ENCODE measurements around the gene SH2D3C. TPM values are rescaled to one million over a fixed set of nuclear protein-coding genes. Genes with fewer than 3 reads are reported as not detected.

Gene SH2D3C
- total and polyA plus RNA-seq, 9 of the 15 experiments (the other 6 are each of a cell fraction or from before 2014, with no cell fraction given) = 0.03 to 1.2 (median 0.22) TPM; not detected in 1

GRCh38 chr9:127791085-127791484 is 12.6 kb upstream of the SH2D3C start:
- Histone ChIP-seq H3K27ac (ENCODE audit: extremely low read depth, low read depth, low read length) (no peak overlapping the region), H3K4me2 (ENCODE audit: insufficient read depth, low read length) (no peak overlapping the region), H3K27me3 (ENCODE audit: control insufficient read depth in 2 of 2, insufficient read depth in 2 of 2, low read length in 2 of 2) (no peaks in the 10 kb centered on the region), H3K9ac (ENCODE audit: insufficient read depth in 1 of 2, low read depth in 2 of 2, low read length in 2 of 2) (no peak overlapping the region), H2AFZ (ENCODE audit: low read depth, low read length) (no peak overlapping the region), H4K20me1 (replicated peaks; ENCODE audit: control insufficient read depth, insufficient read depth, low read length) (peaks cover 29% of the 10 kb centered on the region), H3K4me3 (no peak overlapping the region), H3K79me2 (ENCODE audit: control insufficient read depth, insufficient read depth, low read length) (peaks cover 42% of the 10 kb centered on the region), H3K9me1 (ENCODE audit: control insufficient read depth, insufficient read depth, low read length) (no peaks in the 10 kb centered on the region), H3K9me3 (replicated peaks; ENCODE audit: control insufficient read depth, insufficient read depth, low read depth, low read length) (no peaks in the 10 kb centered on the region), H3K36me3 (ENCODE audit: control insufficient read depth, insufficient read depth, low read length) (peaks cover 65% of the 10 kb centered on the region), H3K4me1 (replicated peaks in 1 of 2; ENCODE audit: control insufficient read depth in 2 of 2, insufficient read depth in 2 of 2, low read length in 2 of 2) (peaks cover 10 to 30% of the 10 kb centered on the region in 2 experiments; a peak in 4 of 5 replicates)
- intact Hi-C loops (cut with micrococcal nuclease) (no loop called here), in situ Hi-C loops (cut with MboI) (no loop called here)
- ATAC-seq = no peak
- 90% methylated on average over 4 of the region's 4 CpGs for WGBS (ENCODE audit: insufficient coverage, low coverage, missing lambda C conversion rate)
- ChIA-PET POLR2A (interaction anchor here (0.7 to 2.7 kb wide), 2 partner anchors 11 to 47 kb away, joined by 3 to 19 read pairs; partner anchors contain the start of gene FPGS), CTCF (ENCODE audit: low intra/inter-chr PET ratio) (no interaction called here)
- FAIRE-seq = no peak
- no peak for DNase-seq (ENCODE audit: extremely low read depth in 1 of 4, low spot score in 3 of 4)
- no TSS peak for BruUV-seq (replicated peaks)
- TF ChIP-seq ZSCAN32 (CRISPR knock-in tag; IDR thresholded peaks at IDR 0.05) (no peak), ZNF175 (CRISPR knock-in tag; IDR thresholded peaks at IDR 0.05; ENCODE audit: low read depth) (no peak), TEAD4 (IDR thresholded peaks at IDR 0.05; ENCODE audit: low read length) (no peak), TEAD4 (CRISPR knock-in tag; IDR thresholded peaks at IDR 0.05; ENCODE audit: borderline replicate concordance) (no peak), MEIS2 (IDR thresholded peaks at IDR 0.05; ENCODE audit: partially characterized antibody) (no peak), PBX2 (CRISPR knock-in tag; IDR thresholded peaks at IDR 0.05; ENCODE audit: low read depth) (no peak), PBX2 (tag; conservative IDR thresholded peaks at IDR 0.05; ENCODE audit: low read depth) (no peak), ZNF785 (CRISPR knock-in tag; IDR thresholded peaks at IDR 0.05) (no peak), ZNF184 (CRISPR knock-in tag; IDR thresholded peaks at IDR 0.05) (no peak), SNAPC5 (CRISPR knock-in tag; IDR thresholded peaks at IDR 0.05) (no peak), RERE (CRISPR knock-in tag; IDR thresholded peaks at IDR 0.05; ENCODE audit: borderline replicate concordance) (no peak), COPS2 (conservative IDR thresholded peaks at IDR 0.05) (no peak), ZNF121 (CRISPR knock-in tag; conservative IDR thresholded peaks at IDR 0.05) (no peak), HBP1 (CRISPR knock-in tag; IDR thresholded peaks at IDR 0.05) (no peak)

Measured in K562 (cell line).